ENCODE measurements around the gene MTMR1.

Gene MTMR1

DNA sequence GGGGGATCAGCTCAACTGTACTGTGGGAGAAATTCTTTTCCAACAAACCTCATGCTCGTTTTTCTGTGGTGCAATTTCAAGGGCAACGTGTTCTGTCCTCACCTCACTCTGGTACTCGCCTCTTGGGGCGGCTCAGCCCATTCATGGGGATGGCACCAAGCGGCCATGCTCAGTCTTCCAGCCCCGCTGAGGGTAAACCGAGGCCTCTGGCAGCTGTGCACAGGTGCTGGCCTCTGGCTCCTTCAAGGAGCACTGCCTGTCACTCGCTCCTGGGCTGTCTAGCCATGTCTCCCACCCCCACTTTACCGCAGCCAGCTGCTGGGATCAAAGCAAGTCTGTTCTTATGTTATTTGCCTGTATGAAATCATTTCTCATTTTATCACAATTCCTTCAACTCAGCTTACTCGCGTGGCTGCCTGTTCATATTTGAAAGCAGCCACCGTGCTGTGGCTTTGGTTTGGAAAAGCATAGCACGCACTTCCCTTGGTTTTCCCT, 70.2 kb downstream of the MTMR1 start:
- DNase-seq, result no peak

DNA sequence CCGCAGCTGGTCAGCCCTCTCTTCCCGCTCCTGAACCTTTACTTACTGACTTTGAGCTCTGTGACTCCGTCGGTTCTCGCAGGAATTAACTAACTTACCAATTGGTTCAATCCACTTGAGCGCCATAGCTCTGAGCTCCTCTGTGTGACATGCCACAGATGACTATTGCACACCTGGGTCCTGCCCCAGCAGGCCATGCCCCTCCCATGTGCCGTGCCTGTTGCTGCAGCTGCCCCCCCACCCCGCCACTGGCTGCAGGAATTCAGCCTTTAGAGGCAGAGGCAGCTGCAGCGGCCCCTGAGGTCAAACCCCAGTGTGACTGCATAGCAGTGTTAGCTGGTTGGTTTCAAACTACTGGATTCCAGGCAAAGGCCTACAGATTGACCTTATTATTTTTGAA, 70.6 kb downstream of the MTMR1 start:
- no peak for DNase-seq

DNA sequence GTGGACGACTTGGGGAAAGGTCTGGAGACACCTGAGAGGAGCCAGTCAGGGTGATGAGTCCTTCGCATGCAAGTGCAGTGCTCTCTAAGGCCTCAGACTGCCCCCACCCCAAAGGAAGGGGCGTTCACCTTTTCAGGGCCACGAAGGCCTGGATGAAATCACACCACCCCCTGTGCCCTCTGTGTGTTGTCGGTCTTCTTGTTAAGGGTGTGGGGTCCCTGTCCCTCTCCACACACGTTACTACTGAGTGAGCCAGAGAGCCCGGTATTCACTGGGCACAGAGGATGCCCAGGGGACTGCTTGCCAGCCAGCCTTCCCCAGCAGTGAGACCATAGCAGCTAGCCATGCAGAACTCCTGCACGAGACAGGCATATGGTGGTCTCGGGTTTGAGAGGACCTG, 72.0 kb downstream of the MTMR1 start:
- no peak for DNase-seq

DNA sequence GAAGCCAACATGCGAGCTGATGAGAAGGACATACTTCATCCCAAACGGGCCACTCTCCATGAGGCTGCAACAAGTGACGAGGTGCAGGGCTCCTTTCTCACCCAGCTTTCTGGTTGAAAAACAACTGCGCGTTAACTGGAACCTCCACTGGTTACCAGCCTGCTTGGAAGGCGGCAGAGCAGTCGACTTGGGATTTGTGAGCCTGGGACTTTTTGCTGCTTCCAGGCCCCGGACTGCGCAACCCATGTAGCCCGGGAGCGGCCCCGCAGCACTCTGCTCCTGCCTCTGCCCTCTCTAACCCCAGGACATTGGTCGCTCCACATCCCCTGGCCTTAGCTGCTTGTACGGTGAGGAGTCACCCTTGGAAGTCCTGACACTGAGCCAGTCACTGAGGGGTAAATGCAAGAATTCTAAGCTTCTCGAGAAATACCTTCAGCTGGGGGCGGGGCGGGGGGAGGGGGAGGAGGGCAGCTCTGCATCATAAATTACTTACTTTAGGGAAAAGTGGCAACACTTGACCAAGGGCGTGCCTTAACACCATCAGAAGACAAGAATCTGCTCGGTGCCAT, 72.7 kb downstream of the MTMR1 start:
- DNase-seq, result no peak

DNA sequence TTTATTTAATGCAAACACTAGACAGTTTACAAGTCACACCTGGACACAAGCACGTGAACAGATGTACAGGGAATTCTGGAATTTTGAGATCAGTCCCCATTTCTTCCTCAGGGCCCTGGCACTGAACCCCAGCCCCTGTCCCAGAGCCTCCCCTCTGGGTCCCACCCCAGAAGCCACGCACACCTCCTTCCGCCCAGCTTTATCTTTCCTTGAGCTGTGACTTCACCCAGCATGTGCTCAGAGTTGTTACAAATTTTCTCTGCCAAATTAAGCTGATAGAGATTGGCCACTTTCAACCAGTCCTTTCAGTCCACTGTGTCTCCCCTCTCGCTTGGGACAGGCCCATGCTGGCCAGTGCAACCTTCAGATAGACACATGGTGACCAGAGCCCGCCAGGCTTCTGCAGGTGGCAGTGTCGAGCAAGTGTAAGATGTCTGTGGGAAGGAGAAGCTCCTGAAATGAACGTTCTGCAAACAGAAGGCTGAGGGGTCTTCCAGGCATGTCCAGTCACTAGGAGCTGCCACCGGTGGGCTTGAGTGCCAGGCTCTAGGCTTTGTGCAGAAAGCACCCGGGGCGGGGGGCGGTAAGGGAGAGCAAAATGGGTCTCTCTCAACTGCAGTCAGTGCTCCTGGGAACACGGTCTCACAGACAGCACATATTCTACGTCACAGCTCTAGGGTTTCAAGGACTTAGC, 73.3 kb downstream of the MTMR1 start:
- DNase-seq, result no peak

DNA sequence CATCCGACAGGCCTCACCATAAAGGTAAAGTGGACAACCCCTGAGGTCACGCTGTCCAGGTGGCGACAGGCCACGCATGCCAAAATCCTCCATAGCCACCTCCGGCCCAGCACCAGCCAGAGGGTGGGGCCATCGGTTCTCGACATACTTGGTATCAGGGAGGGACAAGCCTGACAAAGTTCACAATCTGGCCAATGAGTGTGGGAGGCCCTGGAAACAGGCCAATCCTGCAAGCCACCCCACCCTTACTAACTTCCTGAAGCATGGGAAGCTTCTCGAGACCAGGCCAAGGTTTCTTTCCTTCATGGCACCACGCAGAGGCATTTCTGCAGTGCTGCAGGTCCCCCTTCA, 73.8 kb downstream of the MTMR1 start:
- DNase-seq, result peak; percentile 58 to 61

DNA sequence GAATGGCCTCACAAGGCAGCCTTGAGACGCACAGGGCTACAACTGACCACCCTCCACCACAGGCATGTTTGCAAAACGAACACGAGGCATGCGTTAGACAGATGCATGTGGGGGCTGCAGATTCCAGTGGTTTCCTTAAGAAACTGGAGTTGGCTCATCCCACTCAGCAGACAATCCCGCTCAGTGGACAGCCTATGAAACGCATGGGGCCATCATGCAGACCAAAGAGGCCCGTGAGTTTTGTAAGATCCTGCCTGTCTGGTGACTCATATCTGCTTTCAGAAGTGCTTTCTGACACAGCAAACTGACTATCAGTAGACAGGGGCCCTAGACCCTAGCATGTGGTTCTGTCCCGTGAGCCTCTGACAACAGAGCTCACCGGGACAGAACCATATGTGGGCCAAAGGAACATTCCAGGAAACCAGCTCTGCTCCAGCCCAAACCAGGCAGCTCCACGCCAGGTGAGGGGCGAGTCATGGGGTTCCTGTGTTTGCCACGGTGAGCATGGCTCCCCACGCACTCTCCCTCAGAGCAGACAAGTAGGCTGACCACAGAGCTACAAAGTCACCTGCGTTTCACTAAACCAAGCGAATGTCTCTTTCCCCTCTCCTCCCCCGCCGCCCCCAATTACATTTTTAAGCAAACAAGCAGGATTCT, 74.4 kb downstream of the MTMR1 start:
- peak; percentile 75 to 87 for DNase-seq

DNA sequence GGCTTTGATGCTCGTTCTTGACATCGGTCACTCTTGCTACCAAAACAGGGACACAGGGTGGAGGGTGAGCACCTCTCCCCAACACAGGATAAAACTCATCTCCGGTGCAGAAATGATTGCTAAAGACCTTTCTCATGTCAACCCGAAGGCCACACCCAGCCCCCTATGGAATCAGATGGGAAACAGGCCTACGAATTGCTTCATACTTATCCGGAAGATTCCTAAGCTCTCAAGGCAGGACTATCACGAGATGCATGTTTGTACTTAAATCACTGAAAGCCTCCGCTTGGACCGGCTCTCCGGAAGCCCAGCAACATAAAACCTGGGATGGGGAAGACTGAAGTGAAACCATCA, 74.9 kb downstream of the MTMR1 start:
- DNase-seq, result peak; percentile 2 to 51

DNA sequence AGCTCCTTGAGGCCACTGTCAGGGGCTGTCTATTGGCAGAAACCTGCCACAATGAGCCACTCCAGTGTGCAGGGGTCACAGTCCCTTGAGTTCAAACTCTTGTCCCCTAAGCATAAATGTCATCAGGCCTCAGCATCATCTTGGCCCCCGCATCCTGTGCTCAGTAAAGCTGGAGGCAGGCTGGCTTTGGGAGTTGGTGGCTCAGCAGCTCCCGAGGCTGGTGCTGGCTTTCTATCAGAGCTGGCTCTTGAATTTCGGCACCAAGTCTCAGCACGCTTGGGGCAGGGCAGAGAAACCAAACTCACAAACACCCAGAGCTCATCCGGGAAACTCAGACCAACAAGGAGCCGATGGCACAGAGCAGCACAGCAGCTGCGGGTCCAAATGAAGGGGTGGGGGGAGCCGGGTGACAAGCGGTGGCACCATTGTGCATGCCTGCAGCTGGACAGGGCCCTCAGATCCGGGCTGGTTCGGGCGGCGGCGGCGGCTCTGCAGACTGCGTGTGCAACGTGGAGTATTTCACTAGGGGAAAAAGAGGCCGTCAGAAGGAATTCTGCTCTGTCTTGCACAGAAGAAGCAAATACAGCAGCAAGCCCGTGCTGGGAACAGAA, 75.5 kb downstream of the MTMR1 start:
- no peak for DNase-seq

DNA sequence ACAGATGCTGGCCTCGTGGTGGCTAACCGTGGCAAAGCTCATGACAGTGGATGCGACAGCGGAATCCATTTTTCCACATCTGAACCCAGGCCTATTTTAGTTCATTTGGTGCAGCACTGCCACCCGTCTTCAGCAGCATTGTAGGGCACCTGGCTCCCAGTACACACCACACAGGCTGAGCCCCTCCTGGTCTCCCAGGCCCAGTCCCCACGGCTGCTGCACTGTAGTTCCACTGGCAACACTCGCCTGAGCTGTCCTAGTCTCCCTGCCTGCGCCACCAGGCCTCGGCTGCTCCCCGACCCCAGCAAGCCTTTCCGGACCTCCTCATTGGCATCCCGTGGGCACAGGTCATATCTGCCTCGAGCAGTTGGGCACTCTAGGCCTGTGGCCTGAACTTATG, 76.2 kb downstream of the MTMR1 start:
- no peak for DNase-seq

DNA sequence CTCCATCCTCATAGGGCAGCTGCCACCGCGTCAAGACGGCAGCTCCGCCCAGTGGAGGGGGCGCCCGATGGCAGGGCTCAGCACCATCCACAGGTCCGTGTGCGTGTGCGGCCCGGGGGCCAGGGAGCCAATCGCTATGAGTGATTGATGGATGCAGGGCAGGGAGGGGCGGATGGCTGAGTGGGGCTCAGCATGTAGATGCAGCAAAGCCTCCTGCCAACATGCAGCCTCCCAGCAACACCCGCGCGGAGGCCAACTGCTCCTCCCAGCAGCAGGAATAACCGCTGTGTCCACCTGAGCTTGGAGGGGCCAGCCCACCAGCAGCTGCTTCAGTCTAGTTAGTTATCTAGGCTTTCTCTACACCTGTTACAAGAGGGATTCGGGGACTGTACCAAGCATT, 77.4 kb downstream of the MTMR1 start:
- no peak for DNase-seq

DNA sequence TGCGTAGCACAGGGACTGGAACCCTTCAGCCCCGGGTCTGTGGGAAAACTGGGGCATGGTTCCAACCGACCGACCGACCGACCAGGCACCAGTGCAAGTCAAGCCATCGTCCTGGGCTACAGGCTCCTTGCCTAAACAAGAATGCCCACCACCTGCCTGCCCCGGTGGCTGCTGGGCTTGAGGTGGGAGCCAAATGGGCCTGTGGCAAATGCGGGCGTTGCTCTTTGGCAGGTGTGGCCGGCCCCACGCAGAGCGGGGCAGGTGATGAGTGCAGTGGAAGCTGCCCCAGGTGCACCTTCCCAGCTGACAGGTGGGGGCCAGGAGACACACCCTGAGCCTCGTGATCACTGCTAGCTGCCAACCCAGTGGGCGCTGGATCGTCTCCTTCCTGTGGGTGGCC, 77.9 kb downstream of the MTMR1 start:
- no peak for DNase-seq

DNA sequence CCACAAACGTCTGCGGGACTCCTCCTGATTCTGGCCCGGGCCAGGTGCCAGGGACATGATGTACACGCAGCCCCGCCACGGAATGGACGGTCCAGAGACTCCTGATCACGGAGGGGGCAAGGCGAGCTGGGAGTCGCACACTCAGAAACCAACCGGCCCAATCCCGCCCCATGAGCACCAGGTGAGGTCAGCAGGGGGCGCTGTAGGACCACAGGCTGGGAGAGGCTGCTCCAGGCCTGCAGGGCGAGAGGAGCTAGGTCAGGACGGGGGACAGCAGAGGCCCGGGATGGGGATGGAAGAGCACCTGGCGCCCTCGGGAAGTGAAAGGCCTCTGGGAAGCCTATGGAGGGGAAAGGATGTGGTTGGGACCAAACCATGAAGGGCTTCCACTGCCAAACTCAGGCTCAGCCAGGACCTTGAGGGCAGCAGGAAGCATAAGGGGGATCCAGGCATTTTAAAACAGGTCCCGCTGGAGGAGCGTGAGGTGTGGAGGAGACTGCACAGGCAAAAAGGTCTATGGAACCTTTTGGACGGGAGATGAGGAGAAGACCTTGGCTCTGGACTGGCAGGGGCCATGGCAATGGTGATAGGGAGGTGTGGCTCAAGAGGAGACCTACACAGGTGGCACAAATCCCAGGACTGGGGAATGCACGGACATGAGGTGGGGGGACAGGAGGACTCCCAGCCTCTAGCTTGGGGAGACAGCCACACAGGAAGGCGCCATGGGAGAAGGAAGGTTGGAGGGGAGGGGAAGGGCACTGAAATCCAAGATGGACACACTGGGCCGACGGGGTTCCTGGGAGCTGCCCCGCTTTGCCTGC, 79.2 kb downstream of the MTMR1 start:
- DNase-seq, result peak; percentile 64 to 70

DNA sequence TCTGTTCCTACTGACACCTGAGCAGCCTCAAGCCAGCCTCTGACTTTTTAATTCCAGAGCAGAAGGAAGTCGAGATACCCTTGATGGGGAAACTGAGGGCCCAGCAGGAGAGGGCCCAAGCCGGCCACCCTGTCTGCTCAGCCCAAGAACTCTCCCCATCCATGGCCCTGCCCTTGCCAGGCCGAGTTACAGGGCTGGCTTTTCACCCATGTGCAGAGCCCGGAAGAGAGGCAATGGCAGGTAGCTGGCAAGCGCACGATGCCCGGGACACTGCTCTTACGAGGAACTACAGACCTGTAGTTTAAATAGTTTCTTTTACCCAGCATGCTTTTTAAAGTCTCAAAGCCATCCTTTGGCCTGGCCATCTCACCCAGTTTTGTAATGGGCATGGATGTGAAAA, 79.9 kb downstream of the MTMR1 start:
- DNase-seq, result no peak

DNA sequence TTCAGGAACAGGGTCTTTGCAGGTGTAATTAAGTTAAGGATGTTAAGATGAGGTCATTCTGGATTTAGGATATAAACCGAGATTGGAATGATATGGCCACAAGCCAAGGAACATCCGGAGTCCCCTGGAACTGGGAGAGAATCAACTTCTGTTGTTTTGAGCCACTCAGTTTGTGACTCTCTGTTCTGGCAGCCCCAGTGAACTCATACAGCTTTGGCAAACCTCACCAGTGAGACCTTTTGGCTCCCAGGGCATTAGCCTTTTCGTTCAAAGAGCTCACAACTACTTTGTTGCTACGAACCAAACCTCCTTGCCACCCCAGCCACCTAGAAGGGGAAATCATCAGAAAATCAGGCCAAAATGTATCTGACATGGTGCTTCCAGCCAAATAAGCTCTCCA, 80.4 kb downstream of the MTMR1 start:
- DNase-seq, result no peak

DNA sequence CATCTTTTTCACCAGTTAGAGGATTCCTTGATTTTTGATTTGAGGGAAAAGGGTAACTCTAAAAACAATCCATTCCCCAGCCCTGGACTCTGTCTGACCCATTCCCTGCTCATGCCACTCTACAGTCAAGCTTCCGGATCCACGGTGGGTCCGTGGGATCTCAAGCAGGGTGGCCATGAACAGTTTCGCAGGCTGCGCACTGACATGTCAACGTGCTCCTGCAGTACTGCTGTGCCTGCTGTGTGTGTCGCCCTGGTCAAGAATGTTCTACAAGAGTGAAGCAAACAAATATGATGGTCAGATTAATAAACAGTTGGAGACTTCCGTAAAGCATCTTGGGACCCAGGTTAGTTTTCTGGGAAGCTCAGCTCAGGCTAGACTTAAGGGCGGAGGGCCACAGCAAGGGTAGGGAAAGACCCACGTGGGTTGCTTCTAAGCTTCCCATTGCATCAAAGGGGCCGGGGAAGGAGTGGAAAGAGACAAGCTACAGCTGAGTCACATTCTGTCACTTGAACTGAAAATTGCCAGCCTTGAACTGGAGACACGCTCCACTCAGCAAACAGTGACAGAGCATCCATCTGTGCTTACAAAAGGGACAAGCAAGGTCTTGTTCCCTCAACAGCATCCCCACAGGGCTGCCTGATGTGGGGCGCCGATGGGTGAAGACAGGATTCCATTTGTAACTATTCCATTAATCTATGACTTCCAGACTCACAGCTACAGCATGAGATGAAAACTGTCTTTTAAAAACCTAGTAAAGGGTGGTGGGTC, 81.8 kb downstream of the MTMR1 start:
- no peak for DNase-seq

DNA sequence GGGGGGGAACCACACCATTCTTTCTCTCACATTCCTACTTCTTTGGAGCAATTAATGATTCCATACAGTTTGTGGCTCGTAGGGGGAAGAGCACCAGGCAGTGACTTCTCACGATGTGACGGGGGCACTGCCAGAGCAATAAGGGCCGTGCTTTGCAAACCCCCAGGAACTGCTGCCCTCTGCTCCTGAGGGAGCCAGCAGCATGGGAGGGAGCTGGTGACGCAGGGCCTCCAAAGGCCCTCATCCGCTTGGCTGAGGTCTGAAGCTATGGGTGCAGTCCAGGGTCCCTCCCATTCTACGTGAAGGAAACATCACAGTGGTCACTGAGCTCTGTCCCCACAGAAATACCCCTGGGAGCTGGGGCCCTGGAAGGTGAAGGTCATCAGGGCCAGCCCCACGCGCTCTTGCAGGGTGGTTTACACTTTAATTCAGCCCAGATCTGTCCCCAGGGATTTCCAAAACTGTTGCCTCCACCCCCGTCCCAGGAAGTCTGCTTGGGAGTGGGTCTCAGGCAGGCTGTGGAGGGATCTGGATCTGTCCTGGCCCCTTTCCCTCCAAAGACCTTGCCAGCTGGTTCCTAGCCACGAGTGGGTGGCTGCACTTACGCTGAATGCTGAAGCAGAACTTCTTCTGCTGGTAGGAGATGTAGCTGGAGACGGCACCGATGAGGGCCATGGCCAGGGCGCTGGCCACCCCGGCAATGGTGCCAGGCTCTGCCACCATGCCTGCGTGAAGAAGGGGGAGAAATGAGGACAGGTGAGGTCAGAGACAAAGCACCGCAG, 82.6 kb downstream of the MTMR1 start:
- DNase-seq, result no peak

DNA sequence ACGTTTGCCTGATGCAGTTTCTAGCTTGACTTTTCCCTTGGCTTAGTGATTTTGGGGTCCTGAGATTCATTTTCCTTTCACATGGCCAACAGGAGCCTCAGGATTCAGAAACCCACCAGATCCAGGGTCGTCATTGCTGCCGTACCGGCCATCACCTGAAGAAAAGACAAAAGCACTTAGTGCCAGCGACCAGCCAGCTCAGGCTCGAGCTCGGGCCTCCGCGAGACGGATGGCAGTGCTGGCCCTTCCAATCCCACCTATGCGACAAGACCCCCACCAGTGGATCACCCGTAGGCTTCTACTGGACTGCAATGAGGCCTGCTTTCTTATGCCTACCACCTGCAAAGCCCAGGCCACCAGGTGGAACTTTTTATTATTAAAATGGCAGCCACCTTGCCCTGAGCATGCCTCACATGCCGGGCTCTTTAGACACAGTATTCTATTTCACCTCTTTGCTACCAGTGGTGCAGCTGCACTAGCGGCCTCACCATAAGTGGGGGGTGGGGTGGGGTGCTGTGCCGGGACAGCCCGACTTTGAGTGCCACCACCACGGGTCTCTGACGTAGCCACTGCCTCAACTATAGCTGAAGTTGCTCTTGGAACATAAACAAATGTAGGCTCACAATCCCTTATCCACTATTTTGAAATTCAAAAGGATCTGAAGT, 84.3 kb downstream of the MTMR1 start:
- no peak for DNase-seq

DNA sequence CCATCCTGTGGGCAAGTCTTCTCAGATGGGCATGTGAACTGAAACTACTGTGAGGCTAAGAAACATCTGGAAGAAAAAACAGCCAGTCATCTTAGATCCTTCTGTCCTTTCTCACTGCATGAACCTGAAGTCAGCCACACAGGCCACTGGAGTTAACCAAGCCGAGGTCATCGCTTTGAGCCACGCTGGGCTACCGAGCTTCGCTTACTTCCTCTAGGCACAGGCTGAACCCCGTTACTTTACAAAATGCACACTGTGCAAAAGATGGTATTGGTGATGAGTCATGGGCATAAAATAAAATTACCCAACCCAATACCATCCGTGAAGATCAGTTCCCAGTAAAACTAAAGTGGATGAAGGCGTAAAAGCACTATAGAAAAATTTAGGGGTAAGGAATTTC, 86.2 kb downstream of the MTMR1 start:
- DNase-seq, result peak; percentile 44 to 46

DNA sequence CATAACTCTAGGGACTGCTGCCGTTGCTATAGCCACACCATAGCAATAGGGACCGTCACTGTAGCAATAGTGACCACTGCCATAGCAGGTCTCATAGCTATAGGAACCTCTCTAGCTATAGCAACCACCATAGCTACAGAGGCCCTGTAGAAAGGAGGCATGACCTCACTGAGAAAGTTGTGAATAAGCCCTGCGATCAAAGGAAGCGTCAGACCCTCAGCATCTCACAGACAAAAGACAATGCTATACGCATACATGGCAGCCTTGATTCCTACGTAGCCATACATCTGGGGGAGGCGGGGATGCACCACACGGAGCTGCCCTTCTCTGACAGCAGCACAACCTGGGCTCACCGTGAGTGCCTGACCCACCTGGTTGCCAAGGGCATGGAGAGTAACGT, 88.5 kb downstream of the MTMR1 start:
- no peak for DNase-seq

DNA sequence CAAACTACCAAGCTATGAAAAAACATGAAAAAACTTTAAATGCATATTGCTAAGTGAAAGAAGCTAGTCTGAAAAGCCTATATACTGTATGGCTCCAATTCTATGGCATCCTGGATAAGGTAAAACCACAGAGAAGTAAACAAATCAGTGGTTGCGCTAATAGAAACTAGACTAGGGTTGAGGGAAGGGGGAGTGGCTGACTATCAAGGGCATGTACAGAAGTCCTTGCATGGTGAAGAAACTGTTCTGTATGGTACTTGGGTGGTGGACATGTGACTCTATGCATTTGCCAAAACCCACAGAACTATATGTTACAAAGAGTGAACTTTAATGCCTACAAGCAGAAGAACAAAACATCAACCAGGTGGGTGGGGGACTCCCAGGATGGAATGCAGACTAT, 96.8 kb downstream of the MTMR1 start:
- DNase-seq, result no peak
